Anterior cingulate cortex (tissue), 58 donors: Measurements from ENCODE around the gene CERS4.
A peak's percentile ranks its signal among the peaks of the same experiment; 100 is the strongest.
"Not testable (repeated sequence)": the region's sequence is repeated elsewhere in the genome, so short reads cannot be mapped to it uniquely, and the experiment has no call there.

ENCODE experiments used
- DNase-seq, 58 donors: peaks; one replicate each; lab custom pipeline; 2025; lab: John Stamatoyannopoulos, UW

Gene CERS4

DNA sequence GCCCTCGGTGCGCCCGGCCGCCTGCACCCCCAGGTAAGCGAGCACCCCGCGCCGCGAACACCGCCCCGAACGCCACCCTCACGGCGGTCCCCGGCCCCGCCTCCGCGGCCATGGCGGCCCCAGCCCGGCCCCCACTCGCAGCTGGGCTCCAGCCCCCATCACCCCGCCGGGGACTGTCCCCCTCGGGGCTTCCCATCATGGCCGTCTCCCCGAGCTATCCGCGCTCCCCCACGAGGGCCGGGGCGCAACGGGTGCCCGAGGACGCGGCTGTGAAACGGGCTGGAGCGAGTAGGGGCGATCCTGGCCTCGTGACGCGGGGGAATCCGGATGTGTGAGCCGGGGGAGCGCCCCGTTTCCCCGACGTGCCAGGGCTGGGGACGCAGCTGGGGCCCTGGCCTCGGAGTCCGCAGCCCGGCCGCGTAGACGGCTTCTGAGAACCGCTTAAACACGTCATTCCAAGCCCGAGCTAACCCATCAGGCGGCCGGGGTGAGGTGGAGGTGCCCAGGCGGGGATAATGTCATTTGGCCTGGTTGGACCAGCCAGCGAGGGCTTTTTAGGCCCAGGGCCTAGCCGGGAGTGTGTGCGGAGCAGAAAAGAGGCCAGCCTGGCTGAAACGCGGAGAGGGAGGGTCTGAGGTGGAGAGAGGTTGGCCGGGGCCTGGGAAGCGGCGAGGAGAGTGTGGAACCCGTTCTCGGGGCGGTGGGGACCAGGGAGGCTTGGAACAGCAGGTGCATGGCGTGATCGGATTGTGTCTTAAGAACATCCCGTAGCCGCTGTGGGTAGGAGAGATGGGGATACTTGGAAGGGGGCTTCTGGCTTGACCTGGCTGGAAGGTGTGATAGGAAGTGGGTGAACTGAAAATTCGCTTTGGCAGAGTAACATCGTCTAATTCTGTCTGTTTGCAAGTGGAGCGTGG, 550 bp downstream of the CERS4 start:
- peak in 38 of 58 donors; percentile 24 to 81 (median 60) for DNase-seq

DNA sequence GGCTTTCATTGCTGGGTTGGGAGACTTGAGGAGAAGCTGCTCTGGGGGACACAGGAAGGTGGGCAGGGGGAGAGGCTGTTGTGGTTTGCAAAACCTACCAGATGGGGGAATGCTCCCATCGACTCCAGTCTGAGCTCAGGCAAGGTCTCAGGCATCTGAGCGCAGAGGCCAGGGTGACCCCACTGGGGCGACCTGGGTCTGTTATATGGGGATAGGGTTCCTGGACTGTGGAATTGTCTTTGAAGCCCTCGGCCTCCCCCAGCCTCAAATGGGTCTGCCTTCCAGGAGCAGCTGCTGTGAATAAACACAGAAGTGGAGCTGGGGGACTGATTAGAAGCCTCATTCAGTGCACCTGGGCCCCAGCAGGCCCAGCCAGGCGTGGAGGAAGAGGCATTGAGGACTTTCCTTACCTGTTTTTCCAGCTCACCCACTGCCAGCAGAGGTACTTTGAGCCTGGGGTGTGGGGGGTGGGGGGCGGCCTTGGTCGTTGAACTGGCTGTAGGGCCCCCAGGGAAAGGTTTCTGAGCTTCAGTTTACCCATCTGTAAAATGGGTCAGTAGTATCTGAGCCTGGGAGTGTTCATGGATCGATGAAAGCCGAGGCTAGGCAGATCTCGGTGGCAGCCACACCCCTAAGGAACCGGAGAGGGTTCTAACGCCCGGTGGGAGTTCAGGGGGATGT, 1.4 kb downstream of the CERS4 start:
- no peak for DNase-seq

DNA sequence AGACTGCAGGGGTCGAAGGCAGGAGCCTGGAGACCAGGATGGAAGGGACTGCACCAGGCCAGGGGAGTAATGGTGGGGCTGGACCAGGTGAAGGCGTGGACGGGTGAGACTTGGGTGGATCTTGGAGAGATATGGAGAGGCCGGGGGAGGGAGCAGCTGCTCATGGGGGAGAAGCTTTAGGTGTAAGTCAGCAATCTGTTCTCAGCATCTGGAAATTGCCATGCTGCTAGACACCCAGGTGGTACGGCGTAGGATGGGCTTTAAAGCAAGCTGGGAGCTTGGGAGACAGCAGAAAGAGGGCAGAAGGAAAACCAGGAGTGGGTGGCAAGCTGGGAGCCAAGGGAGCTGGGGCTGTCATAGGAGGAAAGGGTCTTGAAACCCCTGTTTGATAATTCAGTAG, 3.0 kb downstream of the CERS4 start:
- peak in 18 of 58 donors; percentile 7 to 41 (median 21) for DNase-seq

DNA sequence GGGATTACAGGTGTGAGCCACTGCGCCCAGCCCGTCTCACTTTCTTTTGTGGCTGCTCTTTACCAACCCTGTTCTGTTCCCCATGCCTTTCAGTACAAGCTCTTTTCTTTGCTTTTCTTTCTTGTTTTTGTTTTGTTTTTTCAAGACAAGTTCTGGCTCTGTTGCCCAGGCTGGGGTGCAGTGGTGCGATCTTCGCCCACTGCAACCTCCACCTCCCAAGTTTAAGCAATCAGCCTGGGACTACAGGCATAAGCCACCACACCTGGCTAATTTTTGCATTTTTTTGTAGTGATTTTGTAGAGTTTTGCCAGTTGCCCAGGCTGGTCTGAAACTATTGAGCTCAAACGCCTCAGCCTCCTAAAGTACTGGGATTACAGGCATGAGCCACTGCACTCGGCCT, 3.7 kb downstream of the CERS4 start:
- no peak for DNase-seq

DNA sequence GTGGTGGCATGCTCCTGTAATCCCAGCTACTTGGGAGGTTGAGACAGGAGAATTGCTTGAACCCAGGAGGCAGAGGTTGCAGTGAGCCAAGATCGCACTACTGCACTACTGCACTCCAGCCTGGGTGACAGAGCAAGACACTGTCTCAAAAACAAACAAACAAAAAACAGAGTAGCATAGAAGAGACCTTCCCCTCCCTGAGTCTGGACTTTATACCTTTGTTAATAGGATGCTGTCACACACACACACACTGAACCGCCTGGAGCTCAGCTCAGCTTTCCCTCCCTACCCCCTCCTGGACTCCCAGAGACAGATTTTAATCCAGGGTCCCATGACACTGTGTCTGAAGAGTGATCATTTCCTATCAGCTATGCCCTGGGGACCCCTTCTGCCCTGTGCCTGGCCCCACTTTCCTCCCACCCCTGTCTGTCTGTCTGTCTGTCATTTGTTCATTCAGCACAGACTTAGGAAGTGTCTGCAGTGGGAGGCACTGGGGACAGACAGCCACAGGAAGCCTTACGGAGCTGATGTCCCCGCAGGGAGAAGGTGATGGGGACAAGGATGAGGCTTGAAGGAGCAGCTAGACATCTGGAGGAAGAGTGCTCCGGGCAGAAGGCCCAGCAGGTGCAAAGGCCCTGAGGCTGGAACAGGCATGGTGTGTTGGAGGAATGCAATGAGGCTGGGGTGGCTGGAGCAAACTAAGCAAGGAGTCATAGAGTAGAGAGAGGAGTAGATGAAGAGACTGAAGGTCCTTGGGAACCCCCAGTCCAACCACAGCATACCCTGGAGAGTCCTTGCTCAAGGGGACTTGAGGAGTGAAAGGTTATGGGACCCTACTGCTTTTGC, 4.9 kb downstream of the CERS4 start:
- no peak for DNase-seq

DNA sequence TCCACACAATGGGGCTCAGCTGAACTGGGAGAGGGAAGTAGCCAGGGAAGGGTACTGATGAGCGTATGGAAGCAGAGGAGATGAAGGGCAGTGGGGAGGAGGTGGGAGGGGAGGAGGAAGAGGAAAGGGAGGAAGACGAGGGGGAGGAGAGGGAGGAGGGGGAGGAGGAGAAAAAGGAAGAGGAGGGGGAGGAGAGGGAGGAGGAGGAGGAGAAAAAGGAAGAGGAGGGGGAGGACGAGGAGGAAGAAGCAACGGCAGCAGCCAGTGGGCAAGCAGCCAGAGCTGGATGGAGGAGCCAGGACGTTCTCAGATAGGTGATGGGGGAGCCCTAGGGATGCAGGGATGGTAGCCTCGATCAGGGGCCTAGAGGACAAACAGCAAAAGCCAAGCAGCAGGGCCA, 5.6 kb downstream of the CERS4 start:
- peak in 1 of 58 donors; percentile 38 for DNase-seq

DNA sequence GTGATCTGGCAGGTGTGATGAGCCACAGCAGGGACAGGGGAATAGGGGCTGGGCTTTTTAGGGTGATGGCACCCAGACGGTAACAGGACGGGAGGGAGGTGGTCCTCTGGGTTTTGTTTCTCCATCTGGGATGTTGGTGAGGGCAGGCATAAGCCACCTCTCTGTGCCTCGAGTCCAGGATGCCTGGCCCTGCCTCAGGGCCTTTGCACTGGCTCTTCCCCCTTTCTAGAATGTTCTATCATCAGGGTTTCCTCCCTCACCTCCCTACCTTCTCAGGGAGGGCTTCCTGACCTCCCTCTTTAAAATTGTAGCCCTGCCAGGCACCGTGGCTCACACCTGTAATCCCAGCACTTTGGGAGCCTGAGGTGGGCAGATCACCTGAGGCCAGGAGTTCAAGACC, 6.6 kb downstream of the CERS4 start:
- no peak for DNase-seq

DNA sequence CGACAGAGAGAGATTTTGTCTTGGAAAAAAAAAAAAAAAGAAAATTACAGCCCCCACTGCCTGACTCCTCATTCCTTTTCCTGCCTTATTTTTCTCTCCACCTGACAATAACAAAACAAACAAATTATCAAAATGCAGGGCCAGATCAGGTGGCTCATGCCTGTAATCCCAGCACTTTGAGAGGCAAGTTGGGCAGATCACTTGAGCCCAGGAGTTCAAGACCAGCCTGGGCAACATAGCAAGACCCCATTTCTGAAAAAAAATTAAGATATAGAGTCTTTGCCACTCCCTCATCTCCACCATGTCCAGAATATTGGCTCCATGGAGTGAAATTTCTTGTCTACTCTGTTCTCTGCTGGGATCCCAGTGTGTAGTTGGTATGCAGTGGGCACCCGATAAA, 7.2 kb downstream of the CERS4 start:
- no peak for DNase-seq

DNA sequence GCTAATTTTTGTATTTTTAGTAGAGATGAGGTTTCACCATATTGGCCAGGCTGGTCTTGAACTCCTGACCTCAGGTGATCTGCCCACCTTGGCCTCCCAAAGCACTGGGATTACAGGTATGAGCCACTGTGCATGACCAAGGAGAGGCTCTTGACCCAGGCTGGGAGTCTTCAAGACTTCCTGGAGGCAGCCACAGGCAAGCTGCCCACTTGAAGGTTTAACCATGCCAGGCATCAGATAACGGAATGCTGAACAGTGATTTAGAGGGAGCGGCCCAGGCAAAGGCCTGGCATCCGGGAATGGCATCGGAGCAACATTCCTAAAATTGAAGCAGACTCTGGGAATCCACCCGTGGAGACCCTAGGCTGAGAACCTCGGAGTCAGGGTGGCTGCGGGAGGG, 9.0 kb downstream of the CERS4 start:
- not testable (repeated sequence) for DNase-seq

DNA sequence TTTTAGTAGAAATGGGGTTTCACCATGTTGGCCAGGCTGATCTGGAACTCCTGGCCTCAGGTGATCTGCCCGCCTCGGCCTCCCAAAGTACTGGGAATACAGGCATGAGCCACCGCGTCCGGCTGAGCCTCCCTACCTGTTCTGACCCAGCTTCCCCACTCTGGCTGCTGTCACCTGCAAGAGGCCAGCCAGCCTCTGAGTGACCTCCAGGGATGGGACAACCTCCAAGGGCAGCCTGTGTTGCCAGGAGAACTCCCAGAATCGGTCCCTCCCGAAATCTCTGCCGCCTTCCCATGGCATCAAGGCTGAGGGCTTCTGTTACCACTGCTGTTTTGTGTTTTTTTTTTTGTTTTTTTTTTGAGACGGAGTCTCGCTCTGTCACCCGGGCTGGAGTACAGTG, 11.3 kb downstream of the CERS4 start:
- no peak for DNase-seq

DNA sequence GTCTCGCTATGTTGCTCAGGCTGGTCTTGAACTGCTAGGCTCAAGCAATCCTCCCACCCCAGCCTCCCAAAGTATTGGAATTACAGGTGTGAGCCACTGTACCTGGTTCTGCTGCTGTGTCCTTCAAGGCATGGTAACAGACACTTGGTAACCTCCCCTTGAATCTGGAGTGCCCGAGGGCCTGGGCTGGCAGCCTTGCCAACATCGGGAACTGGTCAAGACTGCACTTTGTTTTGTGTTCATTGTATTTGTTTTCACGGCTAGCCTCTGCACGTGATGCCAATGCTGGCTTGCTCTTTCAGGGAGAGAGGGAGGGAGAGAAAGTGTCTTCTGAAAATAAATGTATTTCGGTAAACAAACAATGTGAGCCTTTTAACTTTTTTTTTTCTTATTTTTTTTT, 12.0 kb downstream of the CERS4 start:
- peak in 52 of 58 donors; percentile 3 to 85 (median 50) for DNase-seq

DNA sequence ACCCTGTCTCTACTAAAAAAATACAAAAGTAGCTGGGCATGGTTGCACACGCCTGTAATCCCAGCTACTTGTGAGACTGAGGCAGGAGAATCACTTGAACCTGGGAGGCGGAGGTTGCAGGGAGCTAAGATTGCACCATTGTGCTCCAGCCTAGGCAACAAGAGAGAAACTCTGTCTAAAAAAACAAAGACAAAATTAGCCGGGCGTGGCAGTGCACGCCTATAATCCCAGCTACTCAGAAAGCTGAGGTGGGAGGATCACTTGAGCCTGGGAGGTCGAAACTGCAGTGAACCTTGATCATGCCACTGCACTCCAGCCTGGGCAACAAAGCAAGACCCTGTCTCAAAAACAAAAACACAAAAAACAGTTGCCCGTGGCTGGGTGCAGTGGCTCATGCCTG, 14.3 kb downstream of the CERS4 start:
- DNase-seq, result not testable (repeated sequence)

DNA sequence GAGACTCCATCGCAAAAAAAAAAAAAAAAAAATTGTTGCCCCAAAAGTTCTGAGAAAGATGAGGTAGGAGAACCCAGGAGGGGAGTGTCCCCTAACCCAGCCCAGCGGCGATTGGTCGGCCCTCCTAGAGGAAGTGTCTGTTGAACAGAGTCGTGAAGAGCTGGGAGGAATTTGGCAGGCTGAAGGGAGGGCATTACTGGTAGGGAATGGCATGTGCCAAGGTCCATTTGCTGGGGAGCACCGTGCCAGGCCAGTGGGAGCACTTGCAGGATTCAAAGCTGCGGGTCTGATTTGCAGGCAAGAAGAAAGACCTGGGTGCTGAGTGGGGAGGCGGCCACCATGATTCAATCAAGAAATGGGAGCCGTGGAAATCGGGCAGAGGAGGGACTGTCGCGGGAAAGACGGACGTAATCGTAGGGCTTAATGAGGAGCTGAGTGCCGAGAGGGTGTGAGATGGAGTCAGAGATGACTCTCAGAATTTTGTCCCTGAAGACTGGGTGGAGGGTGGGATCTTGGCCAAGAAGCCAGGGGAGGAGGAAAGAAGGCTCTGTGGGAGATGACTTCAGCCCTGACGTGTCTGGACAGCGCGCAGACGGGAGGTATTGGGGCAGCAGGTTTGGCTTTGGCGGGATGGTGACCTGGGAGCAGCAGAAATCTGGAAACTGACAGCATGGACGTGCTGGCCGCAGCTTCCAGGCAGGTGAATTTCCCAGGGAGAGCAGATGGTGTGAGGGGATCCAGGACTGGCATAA, 15.4 kb downstream of the CERS4 start:
- DNase-seq, result peak in 2 of 58 donors; percentile 1 to 17

DNA sequence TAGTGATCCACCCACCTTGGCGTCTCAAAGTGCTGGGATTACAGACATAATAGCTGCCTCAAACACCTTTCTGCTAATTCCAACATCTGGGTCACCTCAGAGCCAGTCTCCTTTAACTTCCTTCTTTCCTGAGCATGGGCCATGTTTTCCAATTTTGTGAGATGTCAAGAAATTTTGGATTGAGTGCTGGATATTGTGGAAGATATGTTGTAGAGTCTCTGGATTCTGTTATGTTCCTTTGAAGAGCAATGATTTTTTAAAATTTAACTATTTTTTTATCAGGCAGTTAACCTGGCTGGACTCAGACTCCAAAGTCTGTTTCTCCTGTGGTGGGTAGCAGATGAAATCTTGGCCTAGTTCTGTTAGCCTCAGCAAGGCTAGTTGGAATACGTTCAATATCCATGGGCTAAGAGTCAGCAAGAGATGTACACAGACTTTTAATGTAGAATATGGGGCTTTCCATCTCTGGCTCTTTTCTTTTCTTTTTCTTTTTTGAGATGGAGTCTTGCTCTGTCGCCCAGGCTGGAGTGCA, 22.0 kb downstream of the CERS4 start:
- DNase-seq, result no peak

DNA sequence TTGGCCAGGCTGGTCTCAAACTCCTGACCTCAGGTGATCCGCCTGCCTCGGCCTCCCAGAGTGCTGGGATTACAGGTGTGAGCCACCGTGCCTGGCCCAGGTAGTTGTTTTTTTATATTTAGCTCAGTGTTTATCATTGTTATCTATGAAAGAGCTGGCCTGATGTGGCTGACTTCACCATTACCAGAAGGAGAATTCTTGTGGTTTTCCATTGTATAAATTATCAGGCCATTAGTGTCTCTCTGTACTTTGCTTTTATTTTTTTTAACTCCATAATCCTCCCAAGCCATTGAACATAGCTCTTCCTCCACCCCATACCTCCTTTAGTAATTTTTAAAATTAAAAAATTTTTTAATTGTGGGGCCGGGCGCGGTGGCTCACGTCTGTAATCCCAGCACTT, 24.2 kb downstream of the CERS4 start:
- DNase-seq, result no peak

DNA sequence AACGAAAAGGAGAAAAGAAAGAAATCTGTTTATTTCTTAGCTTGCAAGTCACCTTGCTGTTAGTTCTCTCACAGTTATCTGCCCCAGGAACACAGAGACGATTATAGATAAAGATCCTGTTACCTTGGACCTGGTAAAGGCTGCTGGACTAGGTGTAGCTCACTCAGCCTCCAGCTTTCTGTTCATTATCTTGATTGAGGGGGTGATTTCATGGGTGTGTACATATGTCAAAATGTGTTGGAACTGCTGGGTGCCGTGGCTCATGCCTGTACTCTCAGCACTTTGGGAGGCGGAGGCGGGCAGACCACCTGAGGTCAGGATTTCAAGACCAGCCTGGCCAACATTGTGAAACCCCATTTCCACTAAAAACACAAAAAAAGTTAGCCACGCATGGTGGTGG, 27.9 kb downstream of the CERS4 start:
- DNase-seq, result no peak

DNA sequence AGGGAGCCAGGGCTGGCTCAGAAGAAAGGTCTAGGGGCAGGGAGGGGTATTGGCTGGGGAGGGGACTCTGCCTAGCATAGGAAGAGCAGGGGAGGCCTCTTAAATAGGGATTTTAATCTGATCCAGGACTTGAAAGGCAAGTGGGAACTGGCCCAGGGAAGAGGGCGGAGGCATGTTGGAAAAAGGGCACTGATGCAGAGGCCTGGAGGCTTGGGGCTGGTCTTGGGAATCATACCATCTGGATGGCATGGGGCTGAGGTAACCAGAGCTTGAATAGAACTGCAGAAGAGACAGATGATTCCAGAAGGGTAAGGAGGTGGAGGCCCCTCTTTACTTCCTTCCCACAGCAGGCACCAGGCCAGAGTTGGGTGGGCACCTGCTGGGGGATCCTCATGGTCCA, 29.1 kb downstream of the CERS4 start:
- DNase-seq, result no peak

DNA sequence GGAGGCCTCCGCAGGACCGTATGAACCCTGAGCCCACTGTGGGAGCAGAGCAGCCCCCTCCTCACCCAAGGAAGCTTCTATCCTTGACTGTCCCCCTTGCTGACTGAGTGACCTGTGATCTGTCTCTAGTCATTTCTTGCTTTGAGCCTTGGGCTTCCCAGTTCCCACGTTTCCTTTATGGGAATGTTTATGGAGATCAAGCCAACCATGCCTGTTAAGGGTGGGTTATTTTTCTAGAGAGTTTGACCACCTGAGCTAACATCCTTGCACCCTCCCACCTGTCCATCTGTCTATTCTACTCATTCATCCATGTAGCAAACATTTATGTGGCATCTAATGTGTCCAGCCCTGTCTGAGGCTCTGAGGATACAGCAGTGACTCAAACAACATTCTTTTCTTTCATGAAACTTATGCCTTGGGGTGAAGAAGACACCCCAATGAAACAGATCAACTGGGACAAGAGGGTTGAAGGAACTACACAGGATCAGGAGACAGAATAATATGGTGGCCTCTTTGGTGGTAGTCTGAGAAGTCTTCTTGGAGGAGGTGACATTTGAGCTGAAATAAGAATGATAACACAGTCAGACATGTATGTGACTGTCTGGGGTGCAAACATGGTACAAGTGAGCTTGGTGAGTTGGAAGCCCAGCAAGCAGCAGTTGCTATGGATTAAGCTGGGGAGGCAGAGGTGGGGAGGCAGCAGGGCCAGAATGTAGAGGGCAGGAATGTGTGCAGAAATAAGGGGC, 30.5 kb downstream of the CERS4 start:
- DNase-seq, result no peak
